Natural killer cell (primary cell): Measurements from ENCODE around the gene LGALS1. TPM values are rescaled to one million over a fixed set of nuclear protein-coding genes. Genes with fewer than 3 reads are reported as not detected.

ENCODE experiments used
- ATAC-seq, 3 donors: fragments of 150-1000 bp in 2 of 3; fragments of 200-7000 bp in 1 of 3; cut with Tn5 transposase; 1 replicate in 1 of 3; 2 replicates in 2 of 3; pipeline ENCODE4 v1.10.0; 2021; ENCODE audit warnings: mild to moderate bottlenecking in 2 of 3, moderate library complexity in 2 of 3
- DNase-seq, 2 donors: peaks; one replicate each; pipeline versions ENCODE4 v3.0.0 to v3.0.0-alpha.2; 2013 to 2021; ENCODE audit warnings: mixed read lengths in 1 of 2
- H3K27ac ChIP-seq: one replicate; pipeline ENCODE4 v1.5.1; 2013; ENCODE audit warnings: mild to moderate bottlenecking, low read length
- H3K27me3 ChIP-seq: one replicate; pipeline ENCODE4 v1.6.1; 2013; ENCODE audit warnings: low read length; ENCODE audit not compliant: control insufficient read depth, insufficient read depth
- H3K36me3 ChIP-seq: one replicate; pipeline ENCODE4 v1.6.1; 2013; ENCODE audit warnings: low read length; ENCODE audit not compliant: control insufficient read depth, insufficient read depth
- H3K4me1 ChIP-seq: one replicate; pipeline ENCODE4 v1.6.1; 2013; ENCODE audit warnings: low read length; ENCODE audit not compliant: control insufficient read depth, insufficient read depth
- H3K4me3 ChIP-seq: one replicate; pipeline ENCODE4 v1.5.1; 2013; ENCODE audit warnings: low read length
- H3K9me3 ChIP-seq: one replicate; pipeline ENCODE4 v1.6.1; 2013; ENCODE audit warnings: low read length; ENCODE audit not compliant: control insufficient read depth, insufficient read depth
- H3K27ac Mint-ChIP-seq, 2 donors: one replicate each; pipeline ENCODE4 v1.8.0; 2022; ENCODE audit warnings: mild to moderate bottlenecking in 2 of 2, mixed read lengths in 2 of 2, moderate library complexity in 1 of 2
- H3K27me3 Mint-ChIP-seq, 2 donors: one replicate each; pipeline ENCODE4 v1.8.0; 2022; ENCODE audit warnings: low read depth in 2 of 2, mixed read lengths in 2 of 2
- H3K36me3 Mint-ChIP-seq: one replicate; pipeline ENCODE4 v1.8.0; 2022; ENCODE audit warnings: mixed read lengths
- H3K4me1 Mint-ChIP-seq, 2 donors: one replicate each; pipeline ENCODE4 v1.8.0; 2022; ENCODE audit warnings: mixed read lengths in 2 of 2
- H3K4me3 Mint-ChIP-seq: one replicate; pipeline ENCODE4 v1.8.0; 2022; ENCODE audit warnings: mild to moderate bottlenecking, moderate library complexity, mixed read lengths
- H3K9me3 Mint-ChIP-seq, 2 donors: one replicate each; pipeline ENCODE4 v1.8.0; 2022; ENCODE audit warnings: mixed read lengths in 2 of 2
- WGBS: methylation state at CpG from one replicate; pipeline ENCODE4 v1.1.7; 2013; ENCODE audit warnings: missing lambda C conversion rate; ENCODE audit not compliant: insufficient coverage; 5-methylcytosine and 5-hydroxymethylcytosine counted together
- intact Hi-C: fragments of 100-400 bp; cut with micrococcal nuclease; formaldehyde crosslinking; loops from one replicate; pipeline ENCODE4 v1.14.2; 2022
- total RNA-seq, 4 donors: library from RNA; stranded (reverse); fragments of 120-200 nt in 1 of 4; gene quantifications; one replicate each; pipeline versions ENCODE4 v1.2.3 to v1.2.4, GENCODE V29; 2013 to 2022
- TF ChIP-seq, protein P1 (sequence below): fragments of 200-600 bp; IDR thresholded peaks from one replicate; pipeline ENCODE4 v1.8.0; 2022; ENCODE audit warnings: antibody characterized with exemption

LGALS1 gene
- total RNA-seq, 3 donors from 2014 or later (not counting 1 experiment from before 2014, with no cell fraction given): 195 to 218 (median 214) TPM

- H3K4me1 Mint-ChIP-seq: peaks cover 18 to 54% of the 10 kb centered on the region in 2 donors
- no peaks in the 10 kb centered on the region for H3K36me3 Mint-ChIP-seq
- no peaks in the 10 kb centered on the region for H3K27me3 ChIP-seq
- WGBS: 44% methylated on average over 11 of the region's 11 CpGs
- no peak overlapping the region for H3K27ac ChIP-seq
- intact Hi-C loops: no loop called here
- H3K4me3 Mint-ChIP-seq: no peak overlapping the region
- H3K9me3 Mint-ChIP-seq: no peaks in the 10 kb centered on the region
- H3K27me3 Mint-ChIP-seq: no peaks in the 10 kb centered on the region
- H3K4me3 ChIP-seq: no peak overlapping the region
- no peak for ATAC-seq
- peak overlapping the region; percentile 57 to 97 for H3K27ac Mint-ChIP-seq
- peaks cover 57% of the 10 kb centered on the region for H3K4me1 ChIP-seq
- DNase-seq: no peak
- no peaks in the 10 kb centered on the region for H3K36me3 ChIP-seq
- no peaks in the 10 kb centered on the region for H3K9me3 ChIP-seq
- TF ChIP-seq, protein P1, sequence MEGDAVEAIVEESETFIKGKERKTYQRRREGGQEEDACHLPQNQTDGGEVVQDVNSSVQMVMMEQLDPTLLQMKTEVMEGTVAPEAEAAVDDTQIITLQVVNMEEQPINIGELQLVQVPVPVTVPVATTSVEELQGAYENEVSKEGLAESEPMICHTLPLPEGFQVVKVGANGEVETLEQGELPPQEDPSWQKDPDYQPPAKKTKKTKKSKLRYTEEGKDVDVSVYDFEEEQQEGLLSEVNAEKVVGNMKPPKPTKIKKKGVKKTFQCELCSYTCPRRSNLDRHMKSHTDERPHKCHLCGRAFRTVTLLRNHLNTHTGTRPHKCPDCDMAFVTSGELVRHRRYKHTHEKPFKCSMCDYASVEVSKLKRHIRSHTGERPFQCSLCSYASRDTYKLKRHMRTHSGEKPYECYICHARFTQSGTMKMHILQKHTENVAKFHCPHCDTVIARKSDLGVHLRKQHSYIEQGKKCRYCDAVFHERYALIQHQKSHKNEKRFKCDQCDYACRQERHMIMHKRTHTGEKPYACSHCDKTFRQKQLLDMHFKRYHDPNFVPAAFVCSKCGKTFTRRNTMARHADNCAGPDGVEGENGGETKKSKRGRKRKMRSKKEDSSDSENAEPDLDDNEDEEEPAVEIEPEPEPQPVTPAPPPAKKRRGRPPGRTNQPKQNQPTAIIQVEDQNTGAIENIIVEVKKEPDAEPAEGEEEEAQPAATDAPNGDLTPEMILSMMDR: no peak
These were observed 2.4 kb upstream of the LGALS1 start for GRCh38 chr22:37672920-37673455.

DNA sequence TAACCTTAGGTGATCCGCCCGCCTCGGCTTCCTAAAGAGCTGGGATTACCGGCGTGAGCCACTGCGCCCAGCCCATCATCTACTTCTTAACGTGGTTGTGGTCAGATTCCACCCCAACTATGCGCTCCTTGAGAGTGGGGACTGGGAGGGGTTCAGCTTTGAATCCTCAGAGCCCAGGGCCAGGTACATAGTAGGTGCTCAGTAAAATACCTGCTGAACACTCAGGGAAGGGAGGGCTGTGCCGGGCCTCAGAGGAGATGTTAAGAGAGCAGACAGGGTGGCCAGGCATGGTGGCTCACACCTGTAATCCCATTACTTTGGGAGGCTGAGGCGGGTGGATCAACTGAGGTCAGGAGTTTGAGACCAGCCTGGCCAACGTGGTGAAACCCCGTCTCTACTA is 1.2 kb upstream of the LGALS1 start:
- H3K9me3 Mint-ChIP-seq: no peaks in the 10 kb centered on the region
- no peak overlapping the region for H3K4me3 Mint-ChIP-seq
- whole genome bisulfite sequencing: 80% methylated on average over 11 of the region's 12 CpGs
- ATAC-seq: no peak
- no peaks in the 10 kb centered on the region for H3K36me3 Mint-ChIP-seq
- Histone ChIP-seq H3K27ac (peak overlapping the region; percentile 97), H3K4me1 (peaks cover 67% of the 10 kb centered on the region), H3K4me3 (no peak overlapping the region), H3K27me3 (no peaks in the 10 kb centered on the region), H3K9me3 (no peaks in the 10 kb centered on the region), H3K36me3 (peaks cover 2% of the 10 kb centered on the region)
- no peaks in the 10 kb centered on the region for H3K27me3 Mint-ChIP-seq
- DNase-seq: no peak
- peaks cover 21 to 58% of the 10 kb centered on the region in 2 donors for H3K4me1 Mint-ChIP-seq
- TF ChIP-seq, protein P1: no peak
- peak overlapping the region; percentile 94 to 97 for H3K27ac Mint-ChIP-seq
- intact Hi-C loops: no loop called here

- peaks cover 68% of the 10 kb centered on the region for H3K4me1 ChIP-seq
- intact Hi-C loops: loop anchor here (5.0 kb wide), 1 partner anchor 69 kb away; the partner anchor contains the start of gene GGA1
- H3K27me3 ChIP-seq: no peaks in the 10 kb centered on the region
- Mint-ChIP-seq H3K4me3 (peak overlapping the region; percentile 93), H3K9me3 (no peaks in the 10 kb centered on the region), H3K4me1 (peaks cover 27 to 62% of the 10 kb centered on the region in 2 donors), H3K27ac (peak overlapping the region; percentile 94 to 97), H3K27me3 (no peaks in the 10 kb centered on the region), H3K36me3 (no peaks in the 10 kb centered on the region)
- peak in 2 of 3 donors; percentile 4 to 5 for ATAC-seq
- H3K9me3 ChIP-seq: no peaks in the 10 kb centered on the region
- TF ChIP-seq, protein P1: no peak
- DNase-seq: peak in 1 of 2 donors; percentile 55
- H3K4me3 ChIP-seq: peak overlapping the region; percentile 82
- peaks cover 5% of the 10 kb centered on the region for H3K36me3 ChIP-seq
- peak overlapping the region; percentile 97 for H3K27ac ChIP-seq
- 7% methylated on average over 14 of the region's 17 CpGs for WGBS
These were observed 697 bp downstream of the LGALS1 start for GRCh38 chr22:37675930-37676735.
